Right lobe of liver (tissue), 4 donors: ENCODE data around the gene SH2D7.

Source experiments
- POLR2A ChIP-seq: fragments of 450-650 bp; IDR thresholded peaks from one replicate; pipeline ENCODE4 v1.6.1; 2017; ENCODE audit warnings: antibody characterized with exemption, mild to moderate bottlenecking
- TF ChIP-seq, protein P1 (sequence below), 4 donors: fragments of 200-600 bp in 3 of 4; fragments of 450-650 bp in 1 of 4; IDR thresholded peaks; one replicate each; pipeline versions ENCODE4 v1.5.1 to v1.8.0; 2016 to 2022; ENCODE audit warnings: antibody characterized with exemption in 4 of 4, mild to moderate bottlenecking in 2 of 4
- donor health status: DM: no; HTN: no; CAD: no.
- donor health status: DM: no; HTN: no; CAD: no.
- donor health status: DM: no; HTN: yes; CAD: no.

DNA sequence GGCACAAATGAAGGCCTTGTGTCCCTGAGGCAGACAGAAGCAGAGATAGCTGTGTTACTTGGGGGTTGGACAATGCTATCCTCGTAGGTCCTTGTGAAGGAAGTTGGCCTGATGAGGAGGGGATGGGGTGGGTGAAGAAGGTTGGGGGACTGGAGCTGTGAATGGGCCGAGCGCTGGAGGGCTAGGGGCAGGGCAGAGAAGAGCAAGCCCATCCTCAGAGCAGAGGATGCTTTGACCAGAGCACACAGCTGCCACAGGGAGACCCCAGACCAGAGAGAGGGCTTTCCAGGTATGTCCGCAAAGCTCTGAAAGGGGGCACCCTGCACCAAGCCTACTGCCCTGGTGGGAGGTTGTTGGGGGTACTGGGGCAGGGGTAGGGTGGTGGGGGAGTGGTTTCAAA lies 9.2 kb upstream of the SH2D7 start:
- TF ChIP-seq, protein P1, sequence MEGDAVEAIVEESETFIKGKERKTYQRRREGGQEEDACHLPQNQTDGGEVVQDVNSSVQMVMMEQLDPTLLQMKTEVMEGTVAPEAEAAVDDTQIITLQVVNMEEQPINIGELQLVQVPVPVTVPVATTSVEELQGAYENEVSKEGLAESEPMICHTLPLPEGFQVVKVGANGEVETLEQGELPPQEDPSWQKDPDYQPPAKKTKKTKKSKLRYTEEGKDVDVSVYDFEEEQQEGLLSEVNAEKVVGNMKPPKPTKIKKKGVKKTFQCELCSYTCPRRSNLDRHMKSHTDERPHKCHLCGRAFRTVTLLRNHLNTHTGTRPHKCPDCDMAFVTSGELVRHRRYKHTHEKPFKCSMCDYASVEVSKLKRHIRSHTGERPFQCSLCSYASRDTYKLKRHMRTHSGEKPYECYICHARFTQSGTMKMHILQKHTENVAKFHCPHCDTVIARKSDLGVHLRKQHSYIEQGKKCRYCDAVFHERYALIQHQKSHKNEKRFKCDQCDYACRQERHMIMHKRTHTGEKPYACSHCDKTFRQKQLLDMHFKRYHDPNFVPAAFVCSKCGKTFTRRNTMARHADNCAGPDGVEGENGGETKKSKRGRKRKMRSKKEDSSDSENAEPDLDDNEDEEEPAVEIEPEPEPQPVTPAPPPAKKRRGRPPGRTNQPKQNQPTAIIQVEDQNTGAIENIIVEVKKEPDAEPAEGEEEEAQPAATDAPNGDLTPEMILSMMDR (IDR thresholded peaks at IDR 0.05): no peak
- no peak for TF ChIP-seq POLR2A
